Ovary (tissue), 3 donors: ENCODE data around the gene RADIL.

Experiments used
- CTCF ChIP-seq, 3 donors: fragments of 450-650 bp in 2 of 3; fragments of 200-600 bp in 1 of 3; IDR thresholded peaks; one replicate each; pipeline versions ENCODE4 v1.5.1 to v1.8.0; 2016 to 2022; ENCODE audit warnings: antibody characterized with exemption in 3 of 3, mild to moderate bottlenecking in 1 of 3
- POLR2A ChIP-seq: fragments of 450-650 bp; IDR thresholded peaks from one replicate; pipeline ENCODE4 v1.6.1; 2017; ENCODE audit warnings: antibody characterized with exemption, mild to moderate bottlenecking, moderate library complexity
- donor health status: DM: no; HTN: no; CAD: no.

GRCh38 chr7:4782333-4783291, 100.9 kb downstream of the RADIL start:
- TF ChIP-seq CTCF (IDR thresholded peaks at IDR 0.05) = no peak
- TF ChIP-seq POLR2A = no peak
